SK-N-SH (cell line): ENCODE results near the gene TNFRSF1B. TPM values are rescaled to one million over a fixed set of nuclear protein-coding genes. Genes with fewer than 3 reads are reported as not detected.
A peak's percentile ranks its signal among the peaks of the same experiment; 100 is the strongest.

ENCODE experiments used
- CTCF ChIA-PET: fragments of 300-600, 350-600 bp; formaldehyde crosslinking; extraction: SDS; loops from one replicate; lab custom pipeline; 2021; lab: Yijun Ruan, JAX
- POLR2A ChIA-PET: fragments of 350-600 bp; sonication (Branson Sonifier 250); formaldehyde crosslinking; extraction: SDS; loops from one replicate; lab custom pipeline; 2020; ENCODE audit warnings: antibody characterized with exemption, inconsistent platforms; lab: Yijun Ruan, JAX
- DNase-seq: peaks from one replicate; pipeline ENCODE4 v3.0.0; 2012
- H2AFZ ChIP-seq: fragments of 200-600 bp; sonication (generic); 2 replicates; pipeline ENCODE4 v1.8.1; 2016; ENCODE audit warnings: antibody characterized with exemption, mild to moderate bottlenecking, low read depth
- H3F3A ChIP-seq: fragments of 200-600 bp; sonication (generic); replicated peaks from 2 replicates; pipeline ENCODE3; 2016; ENCODE audit warnings: antibody characterized with exemption, mild to moderate bottlenecking; ENCODE audit not compliant: insufficient read depth
- H3K27ac ChIP-seq, 2 experiments: fragments of 200-500 bp in 1 of 2; fragments of 200-600 bp in 1 of 2; sonication (Bioruptor generic) in 1 of 2; sonication (generic), shearing (Covaris generic) in 1 of 2; 2 replicates each; pipeline versions ENCODE4 v1.5.1 to v1.6.1; 2014 to 2016; ENCODE audit warnings: low read depth in 2 of 2, inconsistent platforms in 1 of 2, low read length in 1 of 2, mild to moderate bottlenecking in 1 of 2, mixed read lengths in 1 of 2
- H3K27me3 ChIP-seq: fragments of 200-600 bp; sonication (generic), shearing (Covaris generic); 2 replicates; pipeline ENCODE4 v1.6.1; 2016; ENCODE audit warnings: mixed run types; ENCODE audit not compliant: insufficient read depth
- H3K36me3 ChIP-seq, 2 experiments: fragments of 200-500 bp in 1 of 2; fragments of 200-600 bp in 1 of 2; sonication (Bioruptor generic) in 1 of 2; sonication (generic) in 1 of 2; replicated peaks in 1 of 2; 2 replicates each; pipeline versions ENCODE3 to v1.5.1; 2014 to 2016; ENCODE audit warnings: low read length in 1 of 2, mild to moderate bottlenecking in 1 of 2; ENCODE audit not compliant: insufficient read depth in 2 of 2, control insufficient read depth in 1 of 2
- H3K4me1 ChIP-seq, 2 experiments: fragments of 200-500 bp in 1 of 2; fragments of 200-600 bp in 1 of 2; sonication (Bioruptor generic) in 1 of 2; sonication (generic), shearing (Covaris generic) in 1 of 2; 2 replicates each; pipeline versions ENCODE4 v1.5.1 to v1.6.1; 2014 to 2016; ENCODE audit warnings: low read depth in 1 of 2, low read length in 1 of 2, mixed run types in 1 of 2; ENCODE audit not compliant: insufficient read depth in 2 of 2, control insufficient read depth in 1 of 2
- H3K4me2 ChIP-seq: fragments of 200-600 bp; sonication (generic), shearing (Covaris generic); 2 replicates; pipeline ENCODE4 v1.6.1; 2017; ENCODE audit warnings: mixed run types
- H3K4me3 ChIP-seq, 2 experiments: fragments of 200-500 bp in 1 of 2; fragments of 200-600 bp in 1 of 2; sonication (Bioruptor generic) in 1 of 2; sonication (generic), shearing (Covaris generic) in 1 of 2; 2 replicates each; pipeline versions ENCODE4 v1.5.1 to v1.8.1; 2014 to 2016; ENCODE audit warnings: low read depth in 2 of 2, inconsistent platforms in 1 of 2, low read length in 1 of 2, mild to moderate bottlenecking in 1 of 2, mixed read lengths in 1 of 2, moderate library complexity in 1 of 2
- H3K79me2 ChIP-seq: fragments of 200-600 bp; sonication (generic); 2 replicates; pipeline ENCODE4 v1.8.1; 2017; ENCODE audit warnings: mild to moderate bottlenecking; ENCODE audit not compliant: insufficient read depth
- H3K9ac ChIP-seq: fragments of 200-600 bp; sonication (generic); 2 replicates; pipeline ENCODE4 v1.6.1; 2017; ENCODE audit warnings: mixed run types
- H3K9me2 ChIP-seq: fragments of 200-600 bp; sonication (generic); 2 replicates; pipeline ENCODE4 v1.6.1; 2017; ENCODE audit warnings: mixed run types
- H3K9me3 ChIP-seq: fragments of 200-600 bp; sonication (generic); 2 replicates; pipeline ENCODE4 v1.6.1; 2017; ENCODE audit warnings: mixed run types, mild to moderate bottlenecking, moderate library complexity
- H4K20me1 ChIP-seq: fragments of 200-600 bp; sonication (generic); 2 replicates; pipeline ENCODE4 v1.6.1; 2017; ENCODE audit warnings: mild to moderate bottlenecking, mixed run types; ENCODE audit not compliant: insufficient read depth
- CHD2 ChIP-seq: fragments of 150-350 bp; IDR thresholded peaks from 2 replicates; pipeline ENCODE4 v1.6.1; 2018; ENCODE audit warnings: low read length; ENCODE audit not compliant: partially characterized antibody
- ELF1 ChIP-seq: IDR thresholded peaks from 2 replicates; pipeline ENCODE4 v1.4.0; 2012
- EP300 ChIP-seq, 2 experiments: IDR thresholded peaks; 2 replicates each; pipeline versions ENCODE4 v1.4.0 to v1.6.1; 2012; ENCODE audit warnings: borderline replicate concordance in 1 of 2, low read depth in 1 of 2, low read length in 1 of 2
- FOSL2 ChIP-seq: IDR thresholded peaks from 2 replicates; pipeline ENCODE4 v1.4.0; 2012; ENCODE audit warnings: low read depth, mild to moderate bottlenecking, moderate library complexity, borderline replicate concordance
- FOXM1 ChIP-seq: IDR thresholded peaks from 2 replicates; pipeline ENCODE4 v1.4.0; 2012; ENCODE audit warnings: low read depth, mild to moderate bottlenecking
- GATA2 ChIP-seq: sonication (generic); formaldehyde crosslinking; IDR thresholded peaks from 2 replicates; pipeline ENCODE4 v1.5.0; 2020; ENCODE audit warnings: mild to moderate bottlenecking, missing genetic modification reagents
- JUND ChIP-seq: IDR thresholded peaks from 2 replicates; pipeline ENCODE4 v1.4.0; 2012
- MEF2A ChIP-seq: IDR thresholded peaks from 2 replicates; pipeline ENCODE4 v1.4.0; 2012; ENCODE audit warnings: low read depth, borderline replicate concordance
- NRF1 ChIP-seq: IDR thresholded peaks from 2 replicates; pipeline ENCODE4 v1.6.1; 2012; ENCODE audit warnings: low read depth, mild to moderate bottlenecking, low read length
- RAD21 ChIP-seq: IDR thresholded peaks from 2 replicates; pipeline ENCODE4 v1.6.1; 2012; ENCODE audit warnings: mild to moderate bottlenecking, low read length
- REST ChIP-seq: IDR thresholded peaks from 2 replicates; pipeline ENCODE4 v1.6.1; 2012; ENCODE audit warnings: mild to moderate bottlenecking, low read depth, low read length, moderate library complexity
- RFX5 ChIP-seq: IDR thresholded peaks from 2 replicates; pipeline ENCODE4 v1.6.1; 2012; ENCODE audit warnings: mild to moderate bottlenecking, improper control_type of control experiment, low read length
- RXRA ChIP-seq: IDR thresholded peaks from 2 replicates; pipeline ENCODE4 v1.4.0; 2012; ENCODE audit warnings: low read depth, mild to moderate bottlenecking, borderline replicate concordance
- SIN3A ChIP-seq: IDR thresholded peaks from 2 replicates; pipeline ENCODE4 v1.6.1; 2012; ENCODE audit warnings: low read depth, mild to moderate bottlenecking, low read length, moderate library complexity, borderline replicate concordance
- SMC3 ChIP-seq: IDR thresholded peaks from 2 replicates; pipeline ENCODE4 v1.6.1; 2012; ENCODE audit warnings: low read depth, low read length, improper control_type of control experiment
- TCF12 ChIP-seq: IDR thresholded peaks from 2 replicates; pipeline ENCODE4 v1.4.0; 2012
- TEAD4 ChIP-seq: IDR thresholded peaks from 2 replicates; pipeline ENCODE4 v1.4.0; 2012; ENCODE audit warnings: mild to moderate bottlenecking, borderline replicate concordance; ENCODE audit not compliant: insufficient read depth
- WGBS: methylation state at CpG from one replicate; pipeline ENCODE4 v1.1.6; 2017; ENCODE audit warnings: low lambda C conversion rate; 5-methylcytosine and 5-hydroxymethylcytosine counted together
- polyA plus RNA-seq, 3 experiments: library from polyadenylated mRNA; depleted of rRNA; stranded (reverse); fragments of >200 nt; gene quantifications; 2 replicates each; pipeline ENCODE4 v1.2.3, GENCODE V29; 2012
- TF ChIP-seq, protein P1 (sequence below): IDR thresholded peaks from 2 replicates; pipeline ENCODE4; 2012
- TF ChIP-seq, protein P2 (sequence below): IDR thresholded peaks from 2 replicates; pipeline ENCODE4 v1.4.0; 2012; ENCODE audit warnings: low read depth, borderline replicate concordance
- TF ChIP-seq, protein P3 (sequence below): fragments of 150-350 bp; IDR thresholded peaks from 2 replicates; pipeline ENCODE4 v1.6.1; 2017; ENCODE audit warnings: antibody characterized with exemption, low read length, low read depth, borderline replicate concordance
- TF ChIP-seq, protein P4 (sequence below): IDR thresholded peaks from 2 replicates; pipeline ENCODE4 v1.4.0; 2012; ENCODE audit warnings: low read depth

Gene TNFRSF1B
- polyA plus RNA-seq, 1 of the 3 experiments (the other 2 are of a cell fraction), result 0.36 TPM

GRCh38 chr1:12196641-12197482 lies 30.1 kb downstream of the TNFRSF1B start:
- Histone ChIP-seq H3K27ac (no peak overlapping the region), H3K9me2 (no peaks in the 10 kb centered on the region), H3F3A (no peaks in the 10 kb centered on the region), H3K79me2 (no peaks in the 10 kb centered on the region), H4K20me1 (no peaks in the 10 kb centered on the region), H3K9me3 (no peaks in the 10 kb centered on the region), H2AFZ (no peak overlapping the region), H3K9ac (no peak overlapping the region), H3K4me2 (no peak overlapping the region), H3K4me1 (no peaks in the 10 kb centered on the region; a peak in 1 of 4 replicates), H3K4me3 (no peak overlapping the region), H3K36me3 (no peaks in the 10 kb centered on the region), H3K27me3 (no peaks in the 10 kb centered on the region; the same call in 1 of the 2 replicates)
- WGBS, result 90% methylated on average over 20 of the region's 20 CpGs
- ChIA-PET CTCF (interaction anchor here (1.1 to 8.8 kb wide), 7 partner anchors 9 to 72 kb away, joined by 3 to 137 read pairs (median 4); no protein-coding TSS in a partner anchor), POLR2A (no interaction called here)
- no peak for DNase-seq
- no peak for TF ChIP-seq TEAD4
- TF ChIP-seq RAD21, result peak; percentile 4; the same call in 1 of the 2 replicates

DNA sequence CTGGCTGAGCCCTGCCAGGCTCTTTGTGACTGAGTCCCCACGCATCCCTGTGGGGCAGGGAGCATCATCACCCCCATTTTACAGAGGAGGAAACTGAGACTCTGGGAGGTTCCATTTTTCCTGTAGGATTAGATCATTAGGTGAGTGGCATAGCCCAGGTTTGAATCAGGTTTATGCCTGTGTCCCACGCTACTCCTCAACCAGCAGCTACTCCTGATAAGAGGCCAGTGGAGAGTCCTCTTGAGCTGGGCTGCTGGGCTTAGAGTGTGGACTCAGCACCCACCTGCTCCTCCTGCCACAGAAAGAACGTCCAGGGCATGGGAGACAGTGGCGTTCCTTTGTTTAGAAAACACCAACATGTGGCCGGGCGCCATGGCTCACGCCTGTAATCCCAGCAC lies 30.7 kb downstream of the TNFRSF1B start:
- H3K27ac ChIP-seq, result no peak overlapping the region
- no peaks in the 10 kb centered on the region; a peak in 1 of 4 replicates for H3K4me1 ChIP-seq
- no peaks in the 10 kb centered on the region for H4K20me1 ChIP-seq
- POLR2A ChIA-PET, result no interaction called here
- H3K9ac ChIP-seq, result no peak overlapping the region
- H3K36me3 ChIP-seq, result no peaks in the 10 kb centered on the region
- H3K79me2 ChIP-seq, result no peaks in the 10 kb centered on the region
- no peaks in the 10 kb centered on the region for H3K9me2 ChIP-seq
- H3K4me2 ChIP-seq, result no peak overlapping the region
- no peak overlapping the region for H2AFZ ChIP-seq
- CTCF ChIA-PET, result interaction anchor here (1.2 to 8.8 kb wide), 2 partner anchors 10 to 73 kb away, joined by 4 to 137 read pairs; no protein-coding TSS in a partner anchor
- DNase-seq, result no peak
- H3K27me3 ChIP-seq, result no peaks in the 10 kb centered on the region; the same call in 1 of the 2 replicates
- H3K9me3 ChIP-seq, result no peaks in the 10 kb centered on the region
- no peaks in the 10 kb centered on the region for H3F3A ChIP-seq
- WGBS, result 84% methylated on average over 6 of the region's 7 CpGs
- H3K4me3 ChIP-seq, result no peak overlapping the region
- TF ChIP-seq EP300 (IDR thresholded peaks at IDR 0.05; ENCODE audit: borderline replicate concordance in 1 of 2, low read depth in 1 of 2, low read length in 1 of 2), result no peak
- no peak for TF ChIP-seq RFX5
- TF ChIP-seq NRF1, result no peak
- TF ChIP-seq FOSL2, result no peak
- TF ChIP-seq, protein P1, sequence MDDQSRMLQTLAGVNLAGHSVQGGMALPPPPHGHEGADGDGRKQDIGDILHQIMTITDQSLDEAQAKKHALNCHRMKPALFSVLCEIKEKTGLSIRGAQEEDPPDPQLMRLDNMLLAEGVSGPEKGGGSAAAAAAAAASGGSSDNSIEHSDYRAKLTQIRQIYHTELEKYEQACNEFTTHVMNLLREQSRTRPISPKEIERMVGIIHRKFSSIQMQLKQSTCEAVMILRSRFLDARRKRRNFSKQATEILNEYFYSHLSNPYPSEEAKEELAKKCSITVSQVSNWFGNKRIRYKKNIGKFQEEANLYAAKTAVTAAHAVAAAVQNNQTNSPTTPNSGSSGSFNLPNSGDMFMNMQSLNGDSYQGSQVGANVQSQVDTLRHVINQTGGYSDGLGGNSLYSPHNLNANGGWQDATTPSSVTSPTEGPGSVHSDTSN, result no peak
- TF ChIP-seq REST, result no peak
- TF ChIP-seq, protein P2, sequence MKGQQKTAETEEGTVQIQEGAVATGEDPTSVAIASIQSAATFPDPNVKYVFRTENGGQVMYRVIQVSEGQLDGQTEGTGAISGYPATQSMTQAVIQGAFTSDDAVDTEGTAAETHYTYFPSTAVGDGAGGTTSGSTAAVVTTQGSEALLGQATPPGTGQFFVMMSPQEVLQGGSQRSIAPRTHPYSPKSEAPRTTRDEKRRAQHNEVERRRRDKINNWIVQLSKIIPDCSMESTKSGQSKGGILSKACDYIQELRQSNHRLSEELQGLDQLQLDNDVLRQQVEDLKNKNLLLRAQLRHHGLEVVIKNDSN, result no peak
- TF ChIP-seq SMC3, result no peak
- TF ChIP-seq, protein P3, sequence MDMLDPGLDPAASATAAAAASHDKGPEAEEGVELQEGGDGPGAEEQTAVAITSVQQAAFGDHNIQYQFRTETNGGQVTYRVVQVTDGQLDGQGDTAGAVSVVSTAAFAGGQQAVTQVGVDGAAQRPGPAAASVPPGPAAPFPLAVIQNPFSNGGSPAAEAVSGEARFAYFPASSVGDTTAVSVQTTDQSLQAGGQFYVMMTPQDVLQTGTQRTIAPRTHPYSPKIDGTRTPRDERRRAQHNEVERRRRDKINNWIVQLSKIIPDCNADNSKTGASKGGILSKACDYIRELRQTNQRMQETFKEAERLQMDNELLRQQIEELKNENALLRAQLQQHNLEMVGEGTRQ, result no peak
- no peak for TF ChIP-seq JUND
- no peak for TF ChIP-seq FOXM1
- TF ChIP-seq, protein P4, sequence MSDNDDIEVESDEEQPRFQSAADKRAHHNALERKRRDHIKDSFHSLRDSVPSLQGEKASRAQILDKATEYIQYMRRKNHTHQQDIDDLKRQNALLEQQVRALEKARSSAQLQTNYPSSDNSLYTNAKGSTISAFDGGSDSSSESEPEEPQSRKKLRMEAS, result no peak
- TF ChIP-seq ELF1, result no peak
- TF ChIP-seq RAD21, result no peak
- no peak for TF ChIP-seq GATA2 (CRISPR knock-in tag)
- TF ChIP-seq TCF12, result no peak
- no peak for TF ChIP-seq RXRA
- no peak for TF ChIP-seq CHD2
- no peak for TF ChIP-seq SIN3A
- TF ChIP-seq MEF2A, result no peak
- TF ChIP-seq, all 33 proteins: peak for 0
